GM19328 (cell line): Measurements from ENCODE around the gene OR2AP1.
"Not testable (repeated sequence)": the region's sequence is repeated elsewhere in the genome, so short reads cannot be mapped to it uniquely, and the experiment has no call there.

ENCODE experiments used
- ATAC-seq: cut with Tn5 transposase; IDR thresholded peaks from one replicate; pipeline ENCODE4 v1.9.1; 2021; ENCODE audit warnings: mild to moderate bottlenecking, moderate library complexity; ENCODE audit not compliant: unreplicated experiment

OR2AP1 gene

DNA sequence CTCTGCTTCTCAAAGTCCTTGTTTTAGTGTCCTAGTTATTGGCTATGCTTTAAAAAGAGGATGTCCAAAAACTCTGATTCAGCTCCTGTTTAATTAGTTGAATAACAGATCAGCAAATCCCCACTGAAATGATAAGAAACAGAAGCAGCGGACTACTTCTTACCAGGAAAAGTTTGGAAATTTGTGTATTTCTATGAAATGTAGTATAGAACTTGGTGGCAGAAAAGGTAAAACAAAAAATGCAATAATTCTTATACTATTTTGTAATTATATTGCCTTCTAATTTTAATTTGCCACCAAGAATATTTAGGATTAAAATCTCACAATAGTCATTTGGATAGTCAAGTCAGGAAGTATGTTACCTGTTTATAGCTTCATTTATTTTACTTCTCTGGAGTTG, at the start of gene OR2AP1:
OR2AP1 (plus strand) TSS at position 301 of the 400 bp plus-strand sequence. CDS start 1,947 bp downstream, outside the sequence.
- no peak for ATAC-seq

GRCh38 chr12:55548235-55548634, 24.0 kb upstream of the OR2AP1 start:
- not testable (repeated sequence) for ATAC-seq

- ATAC-seq, result no peak
These were observed 23.5 kb upstream of the OR2AP1 start for GRCh38 chr12:55548756-55549155.

- ATAC-seq, result no peak
These were observed 23.0 kb upstream of the OR2AP1 start, which contains the start of gene OR6C4 for GRCh38 chr12:55549302-55549701. OR6C4 (plus strand) TSS chr12:55549602; CDS start chr12:55551227, 1,625 bp downstream.

GRCh38 chr12:55554296-55554695, 18.0 kb upstream of the OR2AP1 start:
- ATAC-seq, result no peak

- ATAC-seq, result not testable (repeated sequence)
These were observed 2.2 kb upstream of the OR2AP1 start for GRCh38 chr12:55570060-55570459.

DNA sequence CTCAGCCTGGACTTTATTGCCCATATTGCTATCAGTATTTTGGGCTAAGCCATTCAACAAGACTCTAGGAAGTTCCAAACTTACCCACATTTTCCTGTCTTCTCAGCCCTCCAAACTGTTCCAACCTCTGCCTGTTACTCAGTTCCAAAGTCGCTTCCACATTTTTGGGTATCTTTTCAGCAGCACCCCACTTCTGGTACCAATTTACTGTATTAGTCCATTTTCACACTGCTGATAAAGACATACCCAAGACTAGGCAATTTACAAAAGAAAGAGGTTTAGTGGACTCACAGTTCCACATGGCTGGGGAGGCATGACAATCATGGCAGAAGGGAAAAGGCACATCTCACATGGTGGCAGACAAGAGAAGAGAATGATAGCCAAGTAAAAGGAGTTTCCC, 1.6 kb upstream of the OR2AP1 start:
- not testable (repeated sequence) for ATAC-seq

GRCh38 chr12:55582066-55582465, 9.8 kb downstream of the OR2AP1 start:
- ATAC-seq, result no peak

GRCh38 chr12:55585817-55586216, 13.5 kb downstream of the OR2AP1 start:
- ATAC-seq, result no peak

- ATAC-seq, result not testable (repeated sequence)
These were observed 17.9 kb downstream of the OR2AP1 start for GRCh38 chr12:55590152-55590551.

DNA sequence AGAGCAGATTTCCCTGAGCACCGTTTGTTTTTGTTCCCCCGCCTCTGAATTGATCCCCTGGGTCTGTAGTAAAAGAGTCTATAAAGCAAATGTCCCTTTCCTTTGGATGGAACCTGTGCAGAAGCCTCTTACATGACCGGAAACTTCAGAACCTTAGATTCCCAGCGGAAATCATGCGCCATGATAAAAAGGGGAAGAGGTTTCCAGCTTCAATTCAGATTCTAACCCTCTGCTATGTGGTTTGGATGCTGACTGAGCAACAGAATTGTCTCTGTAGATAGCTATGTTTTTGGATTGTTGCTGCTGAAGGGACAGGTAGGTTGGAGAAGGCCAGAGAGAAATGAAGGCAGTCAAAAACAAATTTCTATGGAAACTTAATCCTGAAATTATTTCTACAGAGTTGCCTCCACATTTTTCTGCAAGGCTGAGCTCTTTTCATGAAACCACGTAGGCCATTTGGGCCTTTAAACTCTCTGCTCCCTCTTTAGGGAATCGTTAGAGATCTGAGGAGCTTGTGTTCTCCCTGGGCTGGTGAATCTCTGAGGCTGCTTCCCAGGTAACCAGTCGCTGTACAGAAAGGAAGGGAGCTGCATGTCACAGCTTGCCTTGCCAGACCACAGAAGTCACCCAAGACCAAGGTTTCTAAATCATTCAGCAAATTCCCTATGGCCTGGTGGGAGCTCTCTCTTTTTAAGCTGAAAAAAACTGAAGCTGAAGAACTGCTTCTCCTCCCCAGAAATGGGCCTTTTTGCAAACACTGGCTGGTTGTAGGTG, 35.7 kb downstream of the OR2AP1 start:
- ATAC-seq, result no peak

DNA sequence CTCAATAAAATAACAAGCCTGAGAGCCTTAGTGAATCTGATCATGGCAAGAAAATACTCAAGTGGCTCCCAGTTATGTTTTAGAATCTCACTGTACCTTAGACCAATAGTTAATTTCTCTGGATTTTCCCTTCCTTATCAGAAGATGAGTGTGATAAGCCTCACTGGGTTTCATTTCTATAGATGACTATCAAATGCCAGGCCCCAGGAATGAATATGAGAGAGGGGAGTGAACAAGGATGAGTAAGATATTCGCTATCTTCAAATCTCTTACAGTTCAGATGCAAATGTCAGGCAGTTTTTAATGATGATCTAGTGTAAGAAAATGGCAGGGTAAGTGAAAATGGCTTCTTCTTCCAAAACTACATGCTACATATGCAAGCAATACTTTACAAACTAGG, 38.3 kb downstream of the OR2AP1 start:
- ATAC-seq, result no peak

DNA sequence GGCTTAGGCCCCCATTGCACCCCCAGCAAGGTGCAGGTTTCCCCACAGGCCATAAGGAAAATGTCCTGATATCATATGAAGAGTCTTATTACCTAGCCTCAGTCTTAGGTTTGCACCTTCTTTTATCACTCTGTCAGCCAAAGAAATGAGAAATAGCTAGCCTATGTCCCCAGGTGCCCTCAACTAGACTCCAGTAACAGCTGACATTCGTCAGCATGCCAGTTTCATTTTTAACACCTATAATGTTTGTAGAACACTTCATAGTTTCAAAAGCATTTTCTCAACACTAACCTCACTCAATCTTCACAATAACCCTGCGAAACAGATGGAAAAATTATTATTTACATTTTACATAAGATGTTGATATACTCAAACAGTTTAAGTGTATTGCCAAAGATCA, 40.4 kb downstream of the OR2AP1 start:
- ATAC-seq, result no peak

- ATAC-seq, result no peak
These were observed 42.5 kb downstream of the OR2AP1 start for GRCh38 chr12:55614764-55615163.

DNA sequence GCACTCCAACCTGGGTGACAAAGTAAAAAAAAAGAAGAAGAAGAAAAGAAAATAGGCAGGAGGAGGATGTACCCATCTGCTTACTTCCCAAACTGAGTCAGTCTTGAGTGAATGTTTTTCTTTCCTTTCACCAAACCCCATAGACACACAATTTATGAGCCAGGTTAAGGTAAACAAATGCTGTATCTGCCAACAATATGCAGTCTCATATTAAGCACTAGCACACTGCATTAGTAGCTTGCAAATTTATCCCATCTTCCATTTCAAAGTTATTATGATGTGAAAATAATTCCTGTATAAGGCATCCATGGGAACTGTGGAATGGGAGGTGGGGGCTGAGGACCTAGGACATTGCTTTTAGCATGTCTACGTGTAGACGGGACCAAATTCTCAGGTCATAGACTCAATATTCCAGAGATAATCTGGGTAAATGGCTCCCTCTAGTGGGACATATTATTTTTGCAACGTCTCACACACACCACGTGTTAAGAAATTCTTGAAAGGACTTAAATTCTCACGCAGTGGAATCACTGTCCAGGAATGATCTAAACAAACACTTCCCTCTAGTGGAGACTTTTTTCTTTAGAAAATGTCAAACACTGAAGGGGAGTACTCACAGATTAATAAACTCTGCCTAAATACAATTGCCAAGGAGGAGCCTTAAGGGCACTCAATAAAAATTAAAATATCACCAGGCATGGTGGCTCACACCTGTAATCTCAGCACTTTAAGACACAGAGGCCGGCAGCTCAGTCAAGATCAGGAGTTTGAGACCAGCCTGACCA, 47.3 kb downstream of the OR2AP1 start:
- ATAC-seq, result peak; percentile 76

- no peak for ATAC-seq
These were observed 51.8 kb downstream of the OR2AP1 start for GRCh38 chr12:55624056-55624455.
